H7 (cell line): ENCODE measurements around the gene AIFM1. TPM values are rescaled to one million over a fixed set of nuclear protein-coding genes. Genes with fewer than 3 reads are reported as not detected.
A peak's percentile ranks its signal among the peaks of the same experiment; 100 is the strongest.

Source experiments
- DNase-seq: peaks from one replicate; pipeline ENCODE4 v3.0.0; 2012
- H3K27me3 ChIP-seq: 2 replicates; pipeline ENCODE4 v1.6.0; 2011; ENCODE audit warnings: mild to moderate bottlenecking, low read length; ENCODE audit not compliant: control insufficient read depth, insufficient read depth
- H3K36me3 ChIP-seq: replicated peaks from 2 replicates; pipeline ENCODE4 v1.5.1; 2011; ENCODE audit warnings: low read length; ENCODE audit not compliant: control insufficient read depth, insufficient read depth
- H3K4me3 ChIP-seq: 2 replicates; pipeline ENCODE4 v1.5.1; 2011; ENCODE audit warnings: low read depth, mild to moderate bottlenecking, control low read depth, low read length, moderate library complexity; ENCODE audit not compliant: insufficient read depth
- total RNA-seq: library from RNA; depleted of rRNA; stranded (reverse); fragments of >200 nt; shearing (Covaris generic); gene quantifications from 2 replicates; pipeline ENCODE4 v1.2.3, GENCODE V29; 2014; rRNA removed

The AIFM1 gene
- total RNA-seq = 59.4 and 65.7 TPM in 2 replicates

DNA sequence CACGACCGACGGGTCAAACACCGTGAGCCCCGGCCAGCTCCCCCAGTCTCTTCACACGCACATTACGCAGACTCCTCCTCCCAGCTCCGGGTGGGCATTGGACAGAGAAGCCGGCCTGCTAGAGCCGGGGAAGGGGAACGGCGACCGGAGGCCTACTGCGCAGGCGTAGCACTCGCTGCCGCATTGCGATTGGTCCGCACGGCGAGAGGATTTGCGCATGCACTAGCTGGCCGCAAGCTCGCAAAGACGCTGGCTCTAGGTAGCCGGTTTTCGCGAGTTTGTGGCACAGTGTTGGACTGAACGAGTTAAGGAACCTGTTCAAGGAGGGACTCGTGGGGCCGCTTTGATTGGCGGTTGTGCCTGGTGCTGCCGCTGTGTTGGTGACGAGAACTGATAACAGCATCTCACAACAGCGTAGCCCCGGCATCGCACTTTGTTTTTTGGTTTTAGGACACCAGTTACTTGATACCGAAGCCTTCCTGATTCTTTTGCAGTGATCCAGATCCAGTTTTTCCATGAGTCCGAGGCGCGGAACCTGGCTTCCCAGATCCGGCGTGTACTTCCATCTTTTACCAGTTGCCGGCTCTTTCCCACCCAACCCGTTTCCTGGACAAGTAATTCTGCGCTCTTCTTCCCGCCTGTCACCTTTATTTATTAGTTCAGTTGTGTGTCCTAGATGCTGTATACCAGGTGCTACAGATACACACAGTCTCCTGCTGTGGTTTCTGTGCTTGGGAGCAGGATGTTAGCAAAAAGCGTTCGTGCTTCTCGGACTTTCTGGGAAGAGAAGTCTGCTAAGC, at the start of gene AIFM1:
Gene AIFM1 (minus strand): TSS at position 139 of the 800 bp plus-strand sequence. CDS start 185 bp downstream, outside the sequence.
- peak within 1 kb of the TSS; percentile 96 for H3K4me3 ChIP-seq
- H3K27me3 ChIP-seq = peaks cover under 1% of the 10 kb centered on the region; the same call in 1 of the 2 replicates
- DNase-seq = peak; percentile 96
- no peaks in the 10 kb centered on the region for H3K36me3 ChIP-seq

DNA sequence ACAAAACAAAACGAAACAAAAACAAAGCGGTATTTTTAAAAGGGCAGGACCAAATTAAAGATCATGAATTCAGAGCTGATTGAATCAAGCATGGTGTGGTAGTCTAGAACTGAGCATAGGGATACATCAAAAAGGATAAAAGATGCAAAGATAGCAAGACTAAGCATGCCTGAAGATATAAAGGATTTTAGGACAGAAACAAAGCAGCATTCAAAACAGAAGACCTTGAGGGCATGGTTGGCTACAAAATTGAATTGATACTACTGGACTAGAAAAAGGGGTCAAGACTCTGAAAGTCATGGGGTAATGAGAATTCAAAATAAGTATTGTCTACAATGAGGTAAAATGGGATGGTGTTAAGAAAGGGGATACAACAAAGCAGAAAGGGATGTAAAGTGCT, 47.7 kb upstream of the AIFM1 start:
- Histone ChIP-seq H3K36me3 (peaks cover 25% of the 10 kb centered on the region), H3K4me3 (no peak overlapping the region), H3K27me3 (no peaks in the 10 kb centered on the region)
- DNase-seq = no peak

DNA sequence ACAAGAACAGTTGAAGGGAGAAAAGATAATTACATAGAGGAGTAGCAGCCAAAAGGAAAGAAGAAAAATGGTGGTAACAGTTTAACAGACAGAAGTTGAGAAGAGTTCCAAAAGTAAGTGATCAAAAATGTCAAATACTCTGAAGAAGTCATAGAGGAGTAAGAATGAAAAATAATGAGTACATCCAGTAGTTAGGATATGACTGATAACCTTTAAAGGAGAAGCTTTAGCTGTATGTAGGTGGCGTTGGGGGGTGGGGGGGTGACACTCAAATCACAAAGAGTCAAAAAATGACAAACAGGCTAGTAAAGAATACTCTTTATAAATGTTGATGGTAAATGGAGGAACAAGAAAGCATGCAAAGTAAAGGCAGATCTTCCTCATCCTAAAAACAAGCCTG, 46.7 kb upstream of the AIFM1 start:
- H3K36me3 ChIP-seq = peaks cover 24% of the 10 kb centered on the region

GRCh38 chrX:130211415-130212186, 46.0 kb upstream of the AIFM1 start:
- Histone ChIP-seq H3K36me3 (peaks cover 24% of the 10 kb centered on the region), H3K4me3 (no peak overlapping the region), H3K27me3 (no peaks in the 10 kb centered on the region)
- DNase-seq = no peak

More for the DNA sequence above, 46.7 kb upstream of the AIFM1 start:
- Histone ChIP-seq H3K4me3 (no peak overlapping the region), H3K27me3 (no peaks in the 10 kb centered on the region)
- no peak for DNase-seq

- Histone ChIP-seq H3K27me3 (no peaks in the 10 kb centered on the region), H3K4me3 (no peak overlapping the region), H3K36me3 (peaks cover 6% of the 10 kb centered on the region)
- no peak for DNase-seq
Measured at GRCh38 chrX:130204647-130205046, 39.0 kb upstream of the AIFM1 start.

GRCh38 chrX:130197464-130197863, 31.8 kb upstream of the AIFM1 start:
- Histone ChIP-seq H3K27me3 (no peaks in the 10 kb centered on the region; the same call in 1 of the 2 replicates), H3K36me3 (no peaks in the 10 kb centered on the region; the same call in 1 of the 2 replicates), H3K4me3 (no peak overlapping the region)
- no peak for DNase-seq

- Histone ChIP-seq H3K27me3 (no peaks in the 10 kb centered on the region; the same call in 1 of the 2 replicates), H3K4me3 (no peak overlapping the region), H3K36me3 (no peaks in the 10 kb centered on the region)
- no peak for DNase-seq
Measured at GRCh38 chrX:130196466-130196865, 30.8 kb upstream of the AIFM1 start.

- Histone ChIP-seq H3K36me3 (no peaks in the 10 kb centered on the region), H3K27me3 (no peaks in the 10 kb centered on the region; the same call in 1 of the 2 replicates), H3K4me3 (no peak overlapping the region)
- no peak for DNase-seq
Measured at GRCh38 chrX:130190801-130191200, 25.2 kb upstream of the AIFM1 start.

- no peaks in the 10 kb centered on the region for H3K36me3 ChIP-seq
- no peak for DNase-seq
- H3K4me3 ChIP-seq = no peak overlapping the region
- no peaks in the 10 kb centered on the region for H3K27me3 ChIP-seq
Measured at GRCh38 chrX:130186651-130187050, 21.0 kb upstream of the AIFM1 start.

DNA sequence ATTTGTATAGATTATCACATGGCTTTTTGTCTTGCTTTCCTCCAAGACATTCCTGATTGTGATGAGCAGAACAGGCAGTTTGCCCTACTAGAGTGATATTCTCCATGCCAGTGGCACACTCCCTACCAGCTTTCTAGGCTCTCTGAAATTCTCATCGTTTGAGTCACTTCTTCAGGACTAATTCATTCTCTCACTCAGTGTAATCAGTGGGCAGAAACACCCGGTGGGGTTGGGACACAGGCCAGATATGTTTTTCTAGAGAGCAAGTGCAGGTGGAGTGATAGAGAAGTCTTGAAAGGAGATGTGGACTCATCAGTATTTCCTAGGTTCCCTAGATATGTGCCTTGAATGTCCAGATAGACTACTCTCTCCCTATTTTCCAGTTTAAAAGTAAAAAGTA, 19.2 kb upstream of the AIFM1 start:
- no peak overlapping the region for H3K4me3 ChIP-seq
- no peak for DNase-seq

DNA sequence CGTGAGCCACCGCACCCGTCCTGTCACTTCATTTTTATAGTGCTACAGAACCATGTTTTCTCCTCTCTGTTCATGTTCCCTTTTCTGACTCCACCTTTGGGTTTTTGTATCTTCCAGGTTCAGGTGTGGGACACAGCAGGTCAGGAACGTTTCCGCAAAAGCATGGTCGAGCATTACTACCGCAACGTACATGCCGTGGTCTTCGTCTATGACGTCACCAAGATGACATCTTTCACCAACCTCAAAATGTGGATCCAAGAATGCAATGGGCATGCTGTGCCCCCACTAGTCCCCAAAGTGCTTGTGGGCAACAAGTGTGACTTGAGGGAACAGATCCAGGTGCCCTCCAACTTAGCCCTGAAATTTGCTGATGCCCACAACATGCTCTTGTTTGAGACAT, 18.5 kb upstream of the AIFM1 start:
- H3K4me3 ChIP-seq = no peak overlapping the region
- DNase-seq = no peak
- no peaks in the 10 kb centered on the region for H3K36me3 ChIP-seq
- H3K27me3 ChIP-seq = no peaks in the 10 kb centered on the region

More for the DNA sequence above, 19.2 kb upstream of the AIFM1 start:
- H3K36me3 ChIP-seq = no peaks in the 10 kb centered on the region
- H3K27me3 ChIP-seq = no peaks in the 10 kb centered on the region

DNA sequence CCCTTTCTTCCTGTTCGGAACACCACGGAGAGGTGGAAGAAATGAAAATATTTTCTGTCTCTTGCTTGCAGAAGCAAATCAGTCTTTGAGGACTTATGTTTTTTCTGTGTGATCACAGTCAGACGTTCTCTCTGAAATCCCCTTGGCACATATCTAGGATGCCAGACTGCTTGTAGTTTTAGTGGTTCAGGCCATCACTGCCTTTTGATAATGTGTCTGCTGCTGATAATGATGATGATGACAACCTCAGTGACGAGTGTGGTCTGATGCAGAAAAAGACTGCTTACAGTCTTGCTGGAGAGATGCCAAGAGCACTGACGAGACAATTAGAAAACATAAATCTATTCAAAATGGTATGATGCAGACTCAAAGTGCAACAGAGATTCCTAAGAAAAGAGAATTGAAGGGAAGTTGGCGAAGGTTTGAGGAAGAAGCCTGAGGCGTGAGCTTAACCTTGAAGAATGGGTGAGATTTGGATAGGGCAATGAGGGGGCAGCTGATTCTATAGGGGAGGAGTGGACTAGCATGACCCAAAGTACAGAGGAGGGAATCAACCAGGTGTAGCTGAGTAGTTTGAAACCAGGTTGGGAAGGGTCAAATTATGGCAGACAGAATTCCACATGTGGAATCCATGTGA, 14.1 kb upstream of the AIFM1 start:
- Histone ChIP-seq H3K36me3 (no peaks in the 10 kb centered on the region), H3K4me3 (no peak overlapping the region), H3K27me3 (no peaks in the 10 kb centered on the region; the same call in 1 of the 2 replicates)
- no peak for DNase-seq

DNA sequence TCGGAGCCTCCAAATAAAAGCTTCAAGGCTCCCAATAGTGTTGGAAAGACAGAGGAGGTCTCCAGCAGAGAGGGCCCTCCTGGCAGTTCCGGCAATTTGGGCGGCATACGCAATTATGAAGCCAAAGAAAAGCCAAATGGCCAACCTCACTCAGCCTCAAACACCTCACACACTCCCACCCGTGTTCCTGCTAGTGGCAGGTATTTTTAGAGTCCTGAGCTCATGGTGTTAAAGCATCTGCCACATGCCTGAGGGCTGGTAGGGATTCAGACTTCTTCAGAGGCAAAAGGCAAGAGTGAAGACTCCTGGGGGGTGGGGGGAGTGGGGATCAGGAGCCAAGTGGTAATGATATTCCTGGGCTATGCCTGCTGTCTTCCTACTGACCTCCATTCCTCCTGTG, 13.5 kb upstream of the AIFM1 start:
- Histone ChIP-seq H3K36me3 (no peaks in the 10 kb centered on the region), H3K27me3 (no peaks in the 10 kb centered on the region; the same call in 1 of the 2 replicates), H3K4me3 (no peak overlapping the region)
- DNase-seq = no peak

DNA sequence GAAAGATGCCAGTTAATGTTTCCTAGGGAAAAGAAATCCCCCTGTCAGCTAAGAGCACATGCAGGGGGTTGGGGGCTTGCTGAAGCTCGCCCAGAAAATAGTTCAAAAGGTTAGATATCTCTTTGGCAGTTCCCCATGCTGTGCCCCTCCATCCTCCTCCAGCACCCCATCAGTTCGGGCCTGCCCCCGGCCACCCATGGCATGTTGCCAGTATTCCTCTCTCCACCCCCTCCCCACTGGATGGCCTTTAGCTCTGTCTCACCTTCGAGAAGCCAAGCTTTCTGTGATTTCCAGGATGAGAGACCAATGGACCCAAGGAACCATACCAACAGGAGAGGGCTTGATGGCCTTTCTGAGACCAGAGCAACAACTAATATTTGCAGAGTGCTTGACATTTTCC, 11.3 kb upstream of the AIFM1 start:
- Histone ChIP-seq H3K27me3 (peaks cover 19% of the 10 kb centered on the region), H3K36me3 (no peaks in the 10 kb centered on the region), H3K4me3 (no peak overlapping the region)
- no peak for DNase-seq
